GM23248 (cell line): ENCODE data around the gene NLRC5.

Experiments used
- EZH2 ChIP-seq: fragments of 200-600 bp; sonication (generic); IDR thresholded peaks from 2 replicates; pipeline ENCODE4 v1.6.1; 2018; ENCODE audit warnings: antibody characterized with exemption, mild to moderate bottlenecking; ENCODE audit not compliant: insufficient read depth, poor library complexity, severe bottlenecking
- EZH2phosphoT487 ChIP-seq: fragments of 200-600 bp; sonication (generic); IDR thresholded peaks from 2 replicates; pipeline ENCODE4 v1.6.1; 2018; ENCODE audit warnings: antibody characterized with exemption, moderate library complexity, mild to moderate bottlenecking, low read depth; ENCODE audit not compliant: insufficient read depth

GRCh38 chr16:56956076-56956475 is 33.3 kb upstream of the NLRC5 start:
- TF ChIP-seq EZH2phosphoT487 (no peak), EZH2 (no peak)
